ENCODE results near the gene TNIK.
A peak's percentile ranks its signal among the peaks of the same experiment; 100 is the strongest.
"Not testable (repeated sequence)": the region's sequence is repeated elsewhere in the genome, so short reads cannot be mapped to it uniquely, and the experiment has no call there.

Gene TNIK

DNA sequence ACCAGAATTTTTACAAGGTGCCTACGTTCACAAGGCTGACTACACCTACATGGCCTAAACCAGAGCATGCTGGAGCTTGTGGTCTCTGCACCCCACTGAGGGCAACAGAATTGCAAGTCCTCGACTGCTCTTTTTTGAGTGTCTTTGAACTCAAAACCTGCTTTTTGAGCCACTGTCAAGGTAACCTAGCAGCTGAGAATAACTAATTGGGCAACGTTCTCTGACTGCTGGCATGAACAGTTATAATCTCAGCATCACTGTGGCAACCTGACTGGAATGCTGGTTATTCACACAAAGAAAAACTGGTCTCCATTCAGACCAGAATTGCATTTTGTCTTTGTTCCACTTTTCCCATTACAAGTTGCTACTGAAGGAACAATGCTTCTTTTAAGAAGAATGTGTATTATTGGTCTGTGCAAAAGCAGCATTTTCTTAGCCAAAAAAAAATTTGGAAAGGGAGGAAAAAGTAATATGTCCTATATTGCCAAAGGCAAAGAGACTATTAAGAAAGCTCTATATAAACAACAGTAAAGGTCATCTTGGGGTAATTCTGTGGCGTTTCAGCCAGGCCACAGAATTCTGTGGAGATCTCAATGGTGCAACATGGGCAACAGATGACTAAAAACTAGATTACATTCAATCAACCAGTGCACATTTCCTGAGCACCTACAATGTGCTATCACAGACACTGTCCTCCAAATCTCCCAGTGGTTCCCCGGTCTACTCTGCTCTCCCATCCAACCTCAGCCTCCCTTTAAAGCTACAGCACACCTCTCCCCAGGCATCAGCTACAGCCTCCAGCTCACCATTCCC, 76.8 kb downstream of the TNIK start:
- DNase-seq = no peak

DNA sequence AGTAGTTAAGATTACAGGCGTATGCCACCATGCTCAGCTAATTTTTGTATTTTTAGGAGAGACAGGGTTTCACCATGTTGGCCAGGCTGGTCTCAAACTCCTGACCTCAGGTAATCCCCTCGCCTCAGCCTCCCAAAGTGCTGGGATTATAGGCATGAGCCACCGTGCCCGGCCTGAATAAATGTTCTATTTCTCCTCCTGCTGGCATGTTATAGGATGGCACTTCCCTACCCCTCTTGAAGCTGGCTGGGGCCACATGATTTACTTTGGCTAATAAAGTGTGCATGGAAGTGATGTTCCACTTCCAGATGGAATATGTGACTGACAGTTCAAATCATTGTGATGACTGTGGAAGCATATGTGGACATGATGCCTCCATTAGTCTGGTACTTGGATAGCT, 77.9 kb downstream of the TNIK start:
- not testable (repeated sequence) for DNase-seq

DNA sequence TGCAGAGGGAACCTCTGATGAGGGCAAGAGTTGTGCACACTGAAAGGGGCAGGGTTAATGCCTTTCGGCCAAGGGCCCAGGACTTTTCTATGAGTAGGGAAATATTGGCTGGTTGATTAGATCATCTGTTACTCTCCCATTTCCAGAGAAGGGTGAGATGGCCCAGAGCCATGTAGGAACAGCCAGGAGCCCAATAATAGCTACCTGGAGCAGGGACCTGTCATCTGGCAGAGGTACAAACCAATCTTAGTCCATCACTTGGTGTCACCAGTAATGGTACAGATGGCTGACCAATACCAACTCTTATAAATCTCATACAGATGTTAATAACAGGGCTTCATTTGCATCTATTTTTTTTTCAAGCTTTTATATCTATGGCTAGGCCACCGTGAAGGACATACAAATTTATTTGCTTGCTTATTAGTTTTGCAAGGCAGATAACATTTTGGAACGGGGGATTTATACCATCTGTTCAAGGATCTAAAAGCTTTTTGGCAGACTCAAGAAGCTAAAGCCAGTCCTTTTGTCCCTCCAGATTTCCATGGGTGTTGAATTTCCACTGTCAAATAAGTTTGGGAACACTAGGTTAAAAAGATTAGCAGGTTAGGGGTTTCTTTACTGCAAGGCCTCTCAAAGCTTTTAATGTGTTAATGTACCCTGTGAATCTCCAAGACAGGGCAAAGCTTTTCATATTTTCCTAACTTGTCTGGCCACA, 79.3 kb downstream of the TNIK start:
- DNase-seq = peak; percentile 22

DNA sequence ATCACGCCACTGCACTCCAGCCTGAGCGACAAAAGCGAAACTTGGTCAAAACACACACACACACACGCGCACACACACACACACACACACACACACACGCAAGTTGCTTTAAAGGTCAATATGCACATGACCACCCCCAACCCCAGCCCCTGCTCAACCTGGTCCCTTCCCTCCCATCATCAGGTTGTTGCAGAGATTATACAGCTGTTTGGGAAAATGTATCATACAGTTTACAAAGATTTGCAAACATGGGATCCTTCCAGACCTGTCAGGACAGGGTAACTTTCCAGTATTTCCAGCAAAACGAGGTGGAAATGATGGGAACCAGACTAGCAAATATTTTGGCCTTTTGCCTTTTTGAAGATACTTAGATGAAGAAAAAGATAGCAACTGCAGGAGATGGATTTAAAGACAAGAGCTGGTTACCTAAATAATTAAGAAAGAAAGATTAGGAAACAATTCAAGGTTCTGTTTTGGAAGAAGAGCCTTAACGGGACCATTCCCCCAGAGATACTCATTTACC, 80.2 kb downstream of the TNIK start:
- DNase-seq = no peak

DNA sequence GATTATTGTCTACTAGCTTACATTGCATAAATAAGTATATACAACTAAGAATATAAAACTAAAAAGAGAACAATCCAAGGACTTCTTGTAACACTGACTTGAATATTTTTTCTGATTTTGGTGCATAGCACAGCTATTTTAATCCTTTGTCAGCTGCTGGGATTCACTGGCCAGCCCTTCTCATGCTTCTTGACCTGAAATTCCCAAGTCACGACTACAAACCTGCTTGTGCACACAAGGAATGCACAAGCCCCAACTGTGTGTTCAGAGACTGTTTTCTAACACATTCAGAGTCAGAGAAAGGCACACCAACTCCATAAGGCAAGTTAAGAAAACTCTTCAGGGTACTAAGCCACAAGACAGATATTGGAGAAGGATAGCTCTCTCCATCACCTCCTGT, 80.9 kb downstream of the TNIK start:
- no peak for DNase-seq

DNA sequence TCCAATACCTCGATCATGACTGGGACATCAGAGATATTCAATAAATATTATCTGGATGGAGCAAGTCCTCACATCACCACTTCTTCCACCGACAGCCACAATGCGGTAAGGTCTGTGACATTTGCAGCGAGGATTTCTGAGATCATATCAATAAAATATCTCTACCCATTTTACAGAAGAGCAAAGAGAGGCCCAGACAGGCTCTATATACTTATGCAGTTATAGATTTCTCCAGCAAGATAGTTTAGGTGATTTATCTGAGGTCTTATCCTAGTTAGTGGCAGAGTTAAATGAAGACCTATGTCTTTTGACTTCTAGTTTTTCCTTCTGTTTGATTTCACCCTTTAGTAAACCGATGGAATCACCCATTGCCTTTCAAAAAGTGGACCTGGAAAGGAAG, 81.6 kb downstream of the TNIK start:
- DNase-seq = no peak

DNA sequence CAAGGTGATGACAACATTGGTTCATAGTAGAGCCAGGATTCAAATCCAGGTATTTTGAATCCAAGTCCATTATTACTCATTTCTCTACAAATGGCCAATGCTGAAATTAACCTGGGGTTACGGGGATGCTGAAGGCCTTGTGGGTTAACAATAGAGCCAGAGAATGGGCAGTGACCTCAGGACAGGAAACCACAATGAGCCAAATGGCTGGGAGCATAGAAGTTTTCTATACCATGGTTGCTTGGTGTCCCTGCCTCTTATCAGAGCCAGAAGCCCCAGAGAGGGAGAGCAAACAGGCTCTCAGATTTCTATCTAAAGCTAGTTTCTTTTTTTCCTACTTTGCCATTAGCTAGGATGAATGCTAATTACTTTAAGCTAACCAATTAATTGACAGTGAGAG, 82.3 kb downstream of the TNIK start:
- no peak for DNase-seq

DNA sequence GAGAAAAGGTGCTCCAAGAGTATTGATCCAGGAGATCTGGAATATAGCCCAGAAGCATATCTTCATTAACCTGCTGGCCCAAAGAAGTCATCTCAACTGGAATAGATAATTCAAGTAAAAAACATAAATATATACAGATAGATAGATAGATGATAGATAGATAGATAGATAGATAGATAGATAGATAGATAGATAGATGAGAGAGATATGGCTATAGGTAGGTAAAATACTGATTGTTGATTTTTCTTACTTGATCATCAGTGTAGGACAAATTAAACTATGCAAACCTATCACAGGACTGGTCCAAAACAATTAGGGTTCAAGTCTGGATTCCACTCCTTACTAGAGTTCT, 83.6 kb downstream of the TNIK start:
- no peak for DNase-seq

DNA sequence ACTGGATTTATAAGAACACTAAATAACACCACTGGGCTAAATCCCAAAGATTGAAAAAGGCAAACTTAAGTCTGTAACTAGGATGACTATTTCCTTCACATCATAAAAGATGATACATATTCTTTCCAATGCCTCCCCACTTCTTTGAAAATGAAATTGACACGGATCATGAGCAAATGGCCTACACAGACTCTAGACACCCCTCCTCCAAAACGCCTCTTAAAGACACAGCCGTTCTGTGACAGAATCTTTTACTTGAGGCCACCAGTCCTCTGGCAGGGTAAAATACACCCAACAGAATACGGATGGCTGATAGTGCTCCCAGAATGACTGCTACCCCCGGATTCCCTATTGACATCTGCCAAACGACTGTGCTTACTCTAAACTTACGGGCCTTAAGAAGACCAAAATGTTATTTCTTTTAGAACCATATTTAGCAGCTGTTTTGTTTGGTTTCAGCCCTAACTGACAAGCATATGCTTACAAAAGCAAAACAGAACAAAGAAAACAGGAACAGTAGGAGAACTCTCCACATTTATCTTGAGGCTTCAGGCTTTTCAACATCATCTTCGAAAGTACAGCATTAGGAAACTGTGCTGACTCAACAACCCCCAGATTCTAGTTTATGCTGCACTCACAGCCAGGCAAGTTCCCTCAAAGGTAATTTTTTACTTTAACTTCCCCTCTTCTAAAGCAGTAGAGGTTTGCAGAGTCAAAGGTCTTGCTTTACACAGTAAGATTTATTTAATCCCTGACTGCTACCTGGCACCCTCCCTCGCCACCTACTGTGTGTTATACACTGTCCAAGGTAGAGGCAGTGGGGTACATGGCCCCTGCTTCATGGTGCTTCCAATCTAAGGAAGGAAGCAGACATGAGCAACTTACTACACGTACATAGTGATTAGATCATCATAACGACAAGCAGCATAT, 84.3 kb downstream of the TNIK start:
- DNase-seq = no peak

DNA sequence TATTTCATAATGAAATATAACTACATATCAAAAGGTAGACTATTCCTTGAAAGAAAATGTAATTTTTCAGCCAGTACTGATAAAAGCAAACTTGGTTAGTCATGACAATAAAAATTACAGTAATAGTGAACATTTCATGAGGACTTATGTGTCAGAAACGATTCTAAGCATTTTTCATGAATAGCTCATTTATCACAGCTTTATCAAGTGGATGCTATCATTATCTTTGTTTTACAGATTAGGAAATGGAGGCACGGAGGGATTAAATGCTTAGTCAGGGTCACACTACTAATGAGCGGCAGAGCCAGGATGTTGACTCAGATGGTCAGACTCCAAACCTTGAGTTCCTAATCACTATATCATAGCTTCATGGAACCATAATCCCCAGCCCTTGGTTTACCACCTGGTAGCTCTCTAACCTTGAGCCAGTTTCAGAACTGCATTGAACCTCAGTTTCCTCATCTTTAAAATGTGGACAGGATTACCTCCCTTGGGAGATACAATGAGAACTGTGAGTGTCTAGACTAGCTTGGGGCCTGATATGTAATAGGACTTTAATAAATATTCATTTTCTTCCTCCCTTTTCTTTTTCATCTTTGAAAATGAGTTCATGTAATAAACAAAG, 85.4 kb downstream of the TNIK start:
- DNase-seq = no peak

DNA sequence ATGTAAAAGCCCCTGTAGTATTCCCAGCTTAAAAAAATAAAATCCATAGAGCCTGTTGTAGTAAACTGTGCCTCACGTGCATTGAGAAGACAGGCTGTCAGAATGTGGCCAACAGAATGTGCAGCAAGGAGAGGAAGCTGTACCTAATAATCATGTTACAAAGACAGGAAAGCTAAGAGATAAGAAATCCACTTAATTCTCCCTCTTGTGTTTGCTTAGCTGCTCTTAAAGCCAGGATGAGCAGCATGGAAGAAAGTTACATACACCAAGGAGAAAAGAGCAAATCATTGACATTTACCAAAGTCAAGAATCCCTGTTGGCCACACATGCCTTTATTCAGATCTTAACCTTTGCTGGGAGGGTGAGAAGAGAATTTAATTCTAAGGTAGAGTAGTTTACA, 85.9 kb downstream of the TNIK start:
- no peak for DNase-seq

DNA sequence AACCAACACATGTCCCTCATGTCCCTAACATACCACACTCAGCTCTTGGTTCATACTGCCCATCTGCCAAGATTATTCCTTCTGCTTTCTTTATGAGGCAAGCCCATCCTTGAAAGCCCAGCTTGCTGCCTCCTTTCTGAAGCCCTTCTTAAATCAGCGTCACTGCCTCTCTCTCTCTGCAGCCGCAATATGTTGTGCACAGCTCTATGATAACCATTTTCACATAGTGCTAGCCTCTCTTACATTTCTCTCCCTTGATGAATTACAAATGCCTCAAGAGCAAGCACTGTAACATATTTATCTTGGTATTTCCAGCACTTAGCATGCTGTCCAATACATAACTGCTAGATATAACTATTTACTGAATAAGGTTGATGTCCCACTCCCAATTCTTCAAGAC, 86.5 kb downstream of the TNIK start:
- no peak for DNase-seq

DNA sequence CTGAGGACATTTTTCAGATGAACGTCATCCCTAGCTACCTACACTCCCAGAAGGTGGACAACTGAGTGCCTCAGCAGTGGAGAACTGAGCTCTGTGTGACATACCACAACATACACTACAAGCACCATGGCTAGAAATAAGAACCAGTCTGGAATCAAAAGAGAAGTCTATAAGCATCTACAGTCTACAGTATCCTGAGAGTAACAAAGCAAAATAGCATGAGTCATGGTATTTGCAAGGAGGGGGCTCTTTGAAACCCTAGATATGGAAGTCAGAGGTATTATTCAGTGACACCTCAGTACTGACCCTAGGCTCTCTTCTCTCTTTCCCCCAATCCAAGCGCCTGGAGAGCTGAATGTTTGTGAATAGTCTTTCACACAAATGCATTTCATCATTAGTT, 87.5 kb downstream of the TNIK start:
- no peak for DNase-seq

DNA sequence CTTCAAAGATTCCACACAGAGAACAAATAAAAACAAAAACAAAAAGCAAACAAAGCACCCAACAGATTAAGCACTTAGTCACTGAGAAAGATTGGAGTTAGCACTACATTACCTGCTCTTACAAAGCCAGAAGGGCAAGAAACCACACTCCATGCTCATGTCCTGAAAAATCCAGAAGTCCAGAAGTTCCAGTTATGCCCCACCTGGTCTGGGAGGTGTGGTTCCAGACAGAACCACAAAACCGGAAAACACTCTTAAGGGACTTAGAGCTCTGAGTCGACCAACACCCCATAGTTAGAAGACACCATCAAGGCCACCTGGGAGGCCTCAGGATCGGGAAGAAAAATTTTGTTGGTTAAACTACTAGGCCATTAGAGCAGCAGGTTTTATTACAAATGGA, 88.9 kb downstream of the TNIK start:
- DNase-seq = no peak

DNA sequence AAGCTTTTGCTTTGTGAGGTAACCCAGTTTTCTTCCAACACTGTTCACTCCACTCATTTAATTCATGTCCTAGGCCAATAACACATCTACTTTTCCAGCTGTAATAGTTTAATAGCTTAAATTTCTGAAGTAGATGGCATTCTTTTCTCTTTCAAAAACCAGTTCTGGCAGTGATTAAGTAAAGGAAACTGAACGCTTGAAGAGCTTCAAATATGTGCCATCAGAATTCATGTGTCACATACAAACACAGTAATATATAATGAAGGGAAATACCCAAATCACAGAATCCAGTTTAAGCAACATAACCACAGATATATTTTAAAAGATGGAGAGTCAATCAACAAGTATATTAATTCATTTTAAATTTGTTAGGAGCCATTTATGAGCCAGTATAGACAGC, 91.0 kb downstream of the TNIK start:
- DNase-seq = no peak

DNA sequence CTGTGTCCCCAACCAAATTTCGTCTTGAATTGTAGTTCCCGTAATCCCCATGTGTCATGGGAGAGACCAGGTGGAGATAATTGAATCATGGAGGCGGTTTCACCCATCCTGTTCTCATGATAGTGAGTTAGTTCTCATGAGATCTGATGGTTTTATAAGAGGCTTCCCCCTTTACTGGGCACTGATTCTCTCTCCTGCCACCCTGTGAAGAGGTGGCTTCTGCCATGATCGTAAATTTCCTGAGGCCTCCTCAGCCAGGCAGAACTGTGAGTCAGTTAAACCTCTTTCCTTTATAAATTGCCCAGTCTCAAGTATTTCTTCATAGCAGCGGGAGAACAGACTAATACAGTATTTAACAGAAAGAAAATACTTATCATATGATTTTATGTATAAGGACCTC, 93.5 kb downstream of the TNIK start:
- DNase-seq = not testable (repeated sequence)

DNA sequence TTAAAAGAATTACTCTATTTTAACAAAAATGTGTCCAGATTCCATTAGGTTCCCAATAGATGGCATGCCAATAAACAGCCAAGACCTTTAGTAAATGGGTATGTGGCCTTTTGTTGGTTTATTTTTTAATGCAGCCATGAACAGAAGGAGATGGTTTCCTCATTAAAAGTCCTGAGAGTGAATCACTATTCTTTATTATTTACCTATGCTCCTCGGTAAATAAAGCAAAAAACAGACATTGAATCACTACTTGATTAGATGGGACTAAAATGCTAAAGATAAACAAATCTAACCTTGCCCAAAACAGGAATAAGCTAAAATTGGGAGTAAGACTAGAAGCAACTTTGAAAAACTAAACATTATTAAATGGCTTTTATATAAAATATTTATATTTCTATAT, 94.2 kb downstream of the TNIK start:
- no peak for DNase-seq

DNA sequence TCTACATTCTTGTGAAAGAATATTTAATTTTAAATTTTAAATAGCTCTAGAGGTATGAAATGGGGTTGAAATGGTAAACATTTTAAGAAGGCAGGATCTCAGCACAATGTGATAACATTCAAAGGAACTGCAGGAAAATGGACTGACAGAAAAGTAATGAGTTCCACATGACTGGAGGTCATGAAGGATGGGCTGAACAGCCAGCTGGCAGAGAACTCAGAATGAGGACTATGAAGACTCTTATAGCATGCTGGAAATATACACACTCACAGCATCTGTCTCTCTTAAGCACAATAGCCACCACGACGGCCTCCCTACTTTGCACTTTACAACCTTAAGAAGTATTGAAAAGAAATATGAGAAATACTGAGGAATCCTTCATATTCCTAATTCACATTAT, 94.7 kb downstream of the TNIK start:
- DNase-seq = peak; percentile 29

DNA sequence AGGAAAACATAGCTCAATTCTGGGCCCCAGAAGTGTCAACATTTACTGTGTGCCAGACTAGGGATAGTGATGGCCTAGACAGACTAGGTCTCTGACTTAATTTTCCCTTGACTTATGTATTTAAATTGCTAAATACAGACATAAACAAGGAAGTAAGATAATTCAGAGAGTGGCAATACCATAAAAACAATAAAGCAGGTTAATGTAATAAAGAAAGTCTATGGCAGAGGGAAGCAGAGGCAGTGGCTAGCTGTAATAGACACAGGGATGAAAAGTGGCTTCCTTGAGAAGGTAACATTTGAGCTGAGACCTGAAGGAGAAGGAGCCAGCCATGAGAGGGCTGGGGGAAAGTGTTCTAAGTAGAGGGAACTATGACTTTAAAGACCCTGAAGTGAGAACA, 95.7 kb downstream of the TNIK start:
- no peak for DNase-seq

DNA sequence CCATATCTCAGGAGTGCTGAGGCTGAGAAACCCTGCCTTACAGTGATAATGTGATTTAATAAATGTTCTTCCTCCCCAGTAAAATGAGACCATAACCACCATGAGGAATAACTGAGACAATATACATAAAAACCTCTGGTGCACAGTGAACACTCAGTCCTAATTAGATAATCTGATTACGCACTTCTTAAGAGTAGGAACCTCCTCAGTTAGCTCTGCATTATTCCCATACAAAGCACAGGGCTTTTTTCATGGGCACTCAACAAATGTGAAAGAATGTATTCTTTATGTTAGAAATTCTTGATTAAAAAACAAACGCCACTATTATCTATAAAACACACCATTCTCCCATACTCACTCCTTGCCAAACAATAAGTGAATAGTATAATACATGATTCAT, 97.0 kb downstream of the TNIK start:
- DNase-seq = no peak

DNA sequence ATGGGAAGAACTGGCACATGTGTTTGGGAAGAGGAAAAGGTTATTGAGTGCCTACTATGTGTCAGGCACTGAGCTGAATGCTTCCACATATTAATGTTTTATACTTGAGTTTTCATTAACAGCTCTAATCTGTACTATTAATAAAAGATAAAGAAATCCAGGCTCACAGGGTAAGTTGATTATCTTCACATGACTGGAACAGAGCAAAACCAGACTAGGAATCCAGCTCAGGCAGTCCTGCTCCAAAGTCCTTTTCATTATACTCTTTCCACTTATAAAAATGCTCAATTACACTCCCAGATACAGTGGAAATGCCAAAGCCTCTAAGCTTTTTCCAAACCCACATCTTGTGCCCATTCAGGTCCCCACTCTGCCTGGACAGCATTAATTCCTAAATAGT, 97.6 kb downstream of the TNIK start:
- DNase-seq = no peak

DNA sequence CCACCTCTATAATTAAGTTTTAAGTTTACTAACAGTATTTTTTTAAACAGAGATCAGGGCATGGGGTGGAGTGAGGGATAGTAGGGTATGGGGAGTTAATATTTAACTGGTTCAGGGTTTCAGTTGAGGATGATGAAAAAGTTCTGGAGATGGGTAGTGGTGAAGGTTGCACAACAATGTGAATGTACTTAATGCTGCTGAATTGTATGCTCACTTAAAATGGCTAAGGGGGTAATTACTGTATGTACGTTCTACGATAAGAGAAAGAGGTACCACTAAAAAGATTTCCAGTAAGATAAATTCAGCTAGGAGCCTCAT, 101.4 kb downstream of the TNIK start:
- DNase-seq = no peak
